GM12865 (cell line): ENCODE measurements around the gene OR52W1.

ENCODE experiments used
- DNase-seq: peaks from one replicate; pipeline ENCODE4 v3.0.0; 2010; ENCODE audit warnings: low read depth
- H3K4me3 ChIP-seq: 2 replicates; pipeline ENCODE4 v1.5.1; 2011; ENCODE audit warnings: mild to moderate bottlenecking, low read depth, low read length, control low read depth
- TF ChIP-seq, protein P1 (sequence below): IDR thresholded peaks from 2 replicates; pipeline ENCODE4 v1.5.1; 2011; ENCODE audit warnings: low read length, control low read depth, low read depth, inconsistent platforms; ENCODE audit not compliant: insufficient read depth; ENCODE audit errors: missing control alignments

Gene OR52W1, protein sequence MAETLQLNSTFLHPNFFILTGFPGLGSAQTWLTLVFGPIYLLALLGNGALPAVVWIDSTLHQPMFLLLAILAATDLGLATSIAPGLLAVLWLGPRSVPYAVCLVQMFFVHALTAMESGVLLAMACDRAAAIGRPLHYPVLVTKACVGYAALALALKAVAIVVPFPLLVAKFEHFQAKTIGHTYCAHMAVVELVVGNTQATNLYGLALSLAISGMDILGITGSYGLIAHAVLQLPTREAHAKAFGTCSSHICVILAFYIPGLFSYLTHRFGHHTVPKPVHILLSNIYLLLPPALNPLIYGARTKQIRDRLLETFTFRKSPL

DNA sequence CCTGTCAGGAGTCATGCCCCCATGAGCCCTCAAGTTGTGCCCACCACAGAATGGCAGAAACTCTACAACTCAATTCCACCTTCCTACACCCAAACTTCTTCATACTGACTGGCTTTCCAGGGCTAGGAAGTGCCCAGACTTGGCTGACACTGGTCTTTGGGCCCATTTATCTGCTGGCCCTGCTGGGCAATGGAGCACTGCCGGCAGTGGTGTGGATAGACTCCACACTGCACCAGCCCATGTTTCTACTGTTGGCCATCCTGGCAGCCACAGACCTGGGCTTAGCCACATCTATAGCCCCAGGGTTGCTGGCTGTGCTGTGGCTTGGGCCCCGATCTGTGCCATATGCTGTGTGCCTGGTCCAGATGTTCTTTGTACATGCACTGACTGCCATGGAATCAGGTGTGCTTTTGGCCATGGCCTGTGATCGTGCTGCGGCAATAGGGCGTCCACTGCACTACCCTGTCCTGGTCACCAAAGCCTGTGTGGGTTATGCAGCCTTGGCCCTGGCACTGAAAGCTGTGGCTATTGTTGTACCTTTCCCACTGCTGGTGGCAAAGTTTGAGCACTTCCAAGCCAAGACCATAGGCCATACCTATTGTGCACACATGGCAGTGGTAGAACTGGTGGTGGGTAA, at the start of gene OR52W1:
TSS of gene OR52W1 (plus strand) at position 51 of the 637 bp plus-strand sequence. CDS start at position 51, 0 bp downstream.
- TF ChIP-seq, protein P1, sequence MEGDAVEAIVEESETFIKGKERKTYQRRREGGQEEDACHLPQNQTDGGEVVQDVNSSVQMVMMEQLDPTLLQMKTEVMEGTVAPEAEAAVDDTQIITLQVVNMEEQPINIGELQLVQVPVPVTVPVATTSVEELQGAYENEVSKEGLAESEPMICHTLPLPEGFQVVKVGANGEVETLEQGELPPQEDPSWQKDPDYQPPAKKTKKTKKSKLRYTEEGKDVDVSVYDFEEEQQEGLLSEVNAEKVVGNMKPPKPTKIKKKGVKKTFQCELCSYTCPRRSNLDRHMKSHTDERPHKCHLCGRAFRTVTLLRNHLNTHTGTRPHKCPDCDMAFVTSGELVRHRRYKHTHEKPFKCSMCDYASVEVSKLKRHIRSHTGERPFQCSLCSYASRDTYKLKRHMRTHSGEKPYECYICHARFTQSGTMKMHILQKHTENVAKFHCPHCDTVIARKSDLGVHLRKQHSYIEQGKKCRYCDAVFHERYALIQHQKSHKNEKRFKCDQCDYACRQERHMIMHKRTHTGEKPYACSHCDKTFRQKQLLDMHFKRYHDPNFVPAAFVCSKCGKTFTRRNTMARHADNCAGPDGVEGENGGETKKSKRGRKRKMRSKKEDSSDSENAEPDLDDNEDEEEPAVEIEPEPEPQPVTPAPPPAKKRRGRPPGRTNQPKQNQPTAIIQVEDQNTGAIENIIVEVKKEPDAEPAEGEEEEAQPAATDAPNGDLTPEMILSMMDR, result no peak
- H3K4me3 ChIP-seq, result no peak within 1 kb of the TSS
- DNase-seq, result no peak

DNA sequence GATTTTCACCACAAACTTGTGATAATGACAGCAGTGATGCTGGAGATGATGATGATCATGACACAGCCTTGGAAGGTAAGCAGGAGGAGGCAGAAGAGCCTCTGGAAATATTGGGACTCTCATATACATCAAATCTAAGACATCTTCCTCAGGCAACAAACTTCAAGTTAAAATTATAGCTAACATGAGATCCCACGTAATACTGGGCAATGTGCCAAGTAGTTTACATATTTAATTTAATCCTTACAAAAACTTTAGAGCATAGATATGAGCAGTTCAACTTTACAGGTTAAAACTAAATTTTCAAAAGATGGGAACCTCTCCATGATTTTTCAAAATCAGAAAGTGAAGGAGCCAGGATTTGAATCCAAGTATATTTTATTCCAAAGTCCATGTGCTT, 47.9 kb upstream of the OR52W1 start:
- TF ChIP-seq, protein P1, result no peak
- no peak overlapping the region for H3K4me3 ChIP-seq

DNA sequence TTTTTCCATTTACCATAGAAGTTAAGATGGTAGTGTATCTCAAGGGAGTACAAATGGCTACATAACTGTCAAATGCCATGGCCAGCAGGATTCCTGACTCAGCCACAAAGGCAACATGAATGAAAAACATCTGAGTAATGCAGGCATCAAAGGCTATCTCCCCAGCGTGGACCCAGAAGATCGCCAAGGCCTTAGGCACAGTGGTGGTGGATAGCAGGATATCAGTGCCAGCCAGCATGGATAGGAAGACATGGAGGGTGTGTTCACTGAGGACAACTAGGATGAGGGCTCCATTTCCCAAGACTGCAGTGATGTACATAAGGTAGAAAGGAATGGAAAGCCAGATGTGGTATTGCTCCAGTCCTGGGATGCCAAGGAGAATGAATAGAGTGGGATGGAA, 46.9 kb upstream of the OR52W1 start:
- no peak for DNase-seq
- no peak overlapping the region for H3K4me3 ChIP-seq
- TF ChIP-seq, protein P1, result no peak

More for the DNA sequence above, 47.9 kb upstream of the OR52W1 start:
- DNase-seq, result no peak

DNA sequence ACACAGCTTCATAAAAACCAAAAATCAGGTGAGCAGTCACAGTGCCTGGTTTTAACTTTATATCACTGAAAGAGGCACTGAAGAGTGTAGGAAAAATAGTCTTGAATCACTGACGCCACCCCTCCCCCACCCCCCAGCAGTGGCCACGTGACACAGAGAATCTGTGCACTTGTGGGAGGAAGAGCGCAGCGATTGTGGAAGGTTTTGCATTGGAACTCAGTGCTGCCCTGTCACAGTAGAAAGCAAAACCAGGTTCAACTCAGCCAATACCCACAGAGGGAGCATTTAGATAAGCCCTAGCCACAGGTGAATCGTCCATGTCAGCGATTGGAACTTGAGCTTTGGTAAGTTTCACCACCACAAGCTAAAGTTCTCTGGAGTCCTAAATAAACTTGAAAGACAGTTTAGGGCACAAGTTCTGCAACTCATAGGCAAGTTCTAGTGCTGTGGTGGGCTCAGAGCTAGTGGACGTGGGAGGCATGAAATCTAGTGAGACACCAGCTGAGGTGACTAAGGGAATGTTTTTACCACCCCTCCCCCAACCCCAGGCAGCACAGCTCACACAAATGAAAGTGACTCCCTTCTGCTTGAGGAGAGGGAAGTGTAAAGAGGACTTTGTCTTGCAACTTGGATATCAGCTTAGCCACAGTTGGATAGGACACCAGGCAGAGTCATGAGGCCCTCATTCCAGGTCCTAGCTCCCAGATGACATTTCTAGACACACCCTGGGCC, 42.2 kb upstream of the OR52W1 start:
- TF ChIP-seq, protein P1, result no peak
- peak; percentile 2 for DNase-seq
- no peak overlapping the region for H3K4me3 ChIP-seq

DNA sequence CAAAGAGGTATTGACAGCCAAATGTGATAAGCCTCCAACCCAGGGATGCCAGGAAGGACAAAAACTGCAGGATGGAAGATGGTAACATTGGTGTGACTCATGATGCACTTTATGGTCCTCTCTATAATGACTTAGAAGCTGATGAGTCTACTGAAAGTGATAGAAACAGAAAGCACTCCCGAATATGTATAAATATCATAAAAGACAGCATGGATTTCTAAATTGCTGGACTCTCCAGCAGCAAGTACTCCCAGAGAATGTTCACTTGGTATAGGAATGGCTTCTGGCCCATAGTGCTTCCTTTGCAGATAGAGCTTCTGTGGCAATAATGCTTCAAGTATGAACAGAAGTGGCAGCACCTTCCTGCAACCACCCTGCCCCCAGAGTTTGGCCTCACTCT, 28.8 kb upstream of the OR52W1 start, which contains the start of gene OR52B2:
TSS of gene OR52B2 (minus strand) at position 101 of the 400 bp plus-strand sequence. CDS start at position 101, 0 bp downstream.
- H3K4me3 ChIP-seq, result no peak within 1 kb of the TSS
- no peak for DNase-seq
- TF ChIP-seq, protein P1, result no peak

DNA sequence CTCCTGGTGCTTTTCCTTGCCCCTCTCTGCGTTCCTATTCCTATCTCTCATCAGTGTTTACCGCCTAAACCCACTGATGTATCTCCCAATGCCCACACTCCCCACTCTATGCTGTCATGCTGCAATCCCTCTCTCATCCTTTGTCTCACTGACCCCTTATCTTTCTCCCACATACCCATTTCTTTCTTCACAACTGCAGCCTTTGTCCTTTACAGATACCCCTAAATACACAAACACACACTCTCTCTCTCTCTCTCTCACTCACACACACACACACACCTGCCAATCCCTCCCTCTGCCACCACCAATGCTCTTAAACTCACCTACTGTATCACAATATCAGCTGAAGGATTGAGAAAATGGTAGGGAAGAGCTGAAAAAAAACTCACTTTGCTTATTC, 23.6 kb upstream of the OR52W1 start:
- DNase-seq, result no peak
- TF ChIP-seq, protein P1, result no peak
- H3K4me3 ChIP-seq, result no peak overlapping the region
